Neural crest cell (in vitro differentiated cells): Measurements from ENCODE around the gene FSIP1. TPM values are rescaled to one million over a fixed set of nuclear protein-coding genes. Genes with fewer than 3 reads are reported as not detected.

Experiments used
- DNase-seq: peaks from one replicate; pipeline ENCODE4 v3.0.0; 2021; ENCODE audit warnings: low read depth, mixed read lengths, low spot score
- H3K27ac Mint-ChIP-seq: one replicate; pipeline ENCODE4 v1.8.0; 2021; ENCODE audit warnings: mild to moderate bottlenecking, mixed read lengths; ENCODE audit not compliant: unreplicated experiment
- H3K27me3 Mint-ChIP-seq: 2 replicates; pipeline ENCODE4 v1.8.0; 2021; ENCODE audit warnings: low read depth, mild to moderate bottlenecking, mixed read lengths
- H3K36me3 Mint-ChIP-seq: 2 replicates; pipeline ENCODE4 v1.8.0; 2021; ENCODE audit warnings: low read depth, mild to moderate bottlenecking, mixed read lengths
- H3K4me1 Mint-ChIP-seq: 2 replicates; pipeline ENCODE4 v1.8.0; 2021; ENCODE audit warnings: mixed read lengths
- H3K4me3 Mint-ChIP-seq: one replicate; pipeline ENCODE4 v1.8.0; 2021; ENCODE audit warnings: mild to moderate bottlenecking, mixed read lengths
- H3K9me3 Mint-ChIP-seq: 2 replicates; pipeline ENCODE4 v1.8.0; 2021; ENCODE audit warnings: mixed read lengths
- CTCF ChIP-seq: fragments of 200-600 bp; sonication (generic); conservative IDR thresholded peaks from 2 replicates; pipeline ENCODE4 v1.5.0; 2021; ENCODE audit warnings: antibody characterized with exemption, mild to moderate bottlenecking
- total RNA-seq: library from RNA; stranded (reverse); gene quantifications from 2 replicates; pipeline ENCODE4 v1.2.1, GENCODE V29; 2021

The FSIP1 gene
- total RNA-seq, 1 donor from 2014 or later: 8.1 TPM

GRCh38 chr15:39714251-39714650 lies 68.4 kb downstream of the FSIP1 start:
- no peak for TF ChIP-seq CTCF
- DNase-seq: no peak
- Mint-ChIP-seq H3K27me3 (no peaks in the 10 kb centered on the region), H3K9me3 (peaks cover 9% of the 10 kb centered on the region), H3K4me1 (no peaks in the 10 kb centered on the region), H3K4me3 (no peak overlapping the region), H3K36me3 (peaks cover 26% of the 10 kb centered on the region), H3K27ac (no peak overlapping the region)

- Mint-ChIP-seq H3K36me3 (peaks cover 26% of the 10 kb centered on the region), H3K27me3 (no peaks in the 10 kb centered on the region), H3K4me1 (no peaks in the 10 kb centered on the region), H3K4me3 (no peak overlapping the region), H3K9me3 (peaks cover 9% of the 10 kb centered on the region), H3K27ac (no peak overlapping the region)
- no peak for DNase-seq
- no peak for TF ChIP-seq CTCF
Observed at GRCh38 chr15:39713846-39714245, 68.8 kb downstream of the FSIP1 start.

GRCh38 chr15:39710681-39711080 lies 72.0 kb downstream of the FSIP1 start:
- Mint-ChIP-seq H3K9me3 (peaks cover 9% of the 10 kb centered on the region), H3K36me3 (peaks cover 22% of the 10 kb centered on the region), H3K4me3 (no peak overlapping the region), H3K27ac (no peak overlapping the region), H3K27me3 (no peaks in the 10 kb centered on the region), H3K4me1 (no peaks in the 10 kb centered on the region)
- TF ChIP-seq CTCF: no peak
- DNase-seq: no peak

GRCh38 chr15:39709941-39710340 lies 72.7 kb downstream of the FSIP1 start:
- H3K36me3 Mint-ChIP-seq: peaks cover 17% of the 10 kb centered on the region
- no peak for TF ChIP-seq CTCF
- H3K27ac Mint-ChIP-seq: no peak overlapping the region
- no peak overlapping the region for H3K4me3 Mint-ChIP-seq
- DNase-seq: no peak
- H3K4me1 Mint-ChIP-seq: peaks cover 1% of the 10 kb centered on the region
- peaks cover 9% of the 10 kb centered on the region for H3K9me3 Mint-ChIP-seq
- no peaks in the 10 kb centered on the region for H3K27me3 Mint-ChIP-seq

- no peak for DNase-seq
- H3K27me3 Mint-ChIP-seq: no peaks in the 10 kb centered on the region
- no peak for TF ChIP-seq CTCF
- peaks cover 4% of the 10 kb centered on the region for H3K9me3 Mint-ChIP-seq
- peaks cover 17% of the 10 kb centered on the region for H3K4me1 Mint-ChIP-seq
- H3K36me3 Mint-ChIP-seq: peaks cover 6% of the 10 kb centered on the region
- no peak overlapping the region for H3K27ac Mint-ChIP-seq
- H3K4me3 Mint-ChIP-seq: no peak overlapping the region
Observed at GRCh38 chr15:39706206-39706605, 76.4 kb downstream of the FSIP1 start.

- Mint-ChIP-seq H3K4me3 (no peak overlapping the region), H3K4me1 (peaks cover 24% of the 10 kb centered on the region), H3K36me3 (peaks cover under 1% of the 10 kb centered on the region), H3K9me3 (no peaks in the 10 kb centered on the region), H3K27me3 (no peaks in the 10 kb centered on the region), H3K27ac (peak overlapping the region; percentile 74)
- no peak for TF ChIP-seq CTCF
- no peak for DNase-seq
Observed at GRCh38 chr15:39704689-39705088, 78.0 kb downstream of the FSIP1 start.
